IMR-90 (cell line): ENCODE data around the gene KRTAP4-3. TPM values are rescaled to one million over a fixed set of nuclear protein-coding genes. Genes with fewer than 3 reads are reported as not detected.
"Not testable (repeated sequence)": the region's sequence is repeated elsewhere in the genome, so short reads cannot be mapped to it uniquely, and the experiment has no call there.

Source experiments
- ATAC-seq: fragments of 200-7000 bp; cut with Tn5 transposase; 2 replicates; pipeline ENCODE4 v1.9.1; 2020; ENCODE audit warnings: low read depth, mild to moderate bottlenecking, moderate library complexity
- BruUV-seq: library from RNA; stranded (reverse); fragments of 400-500 nt; replicated peaks from 2 replicates; lab custom pipeline; 2021; lab: Mats Ljungman, UMichigan
- CTCF ChIA-PET: fragments of 300-600 bp; formaldehyde crosslinking; extraction: SDS; loops from one replicate; lab custom pipeline; 2021; ENCODE audit warnings: antibody characterized with exemption; lab: Yijun Ruan, JAX
- POLR2A ChIA-PET: fragments of 300-600 bp; sonication (Branson Sonifier 250); formaldehyde crosslinking; loops from one replicate; lab custom pipeline; 2022; ENCODE audit warnings: antibody characterized with exemption; ENCODE audit not compliant: unreplicated experiment; lab: Charles Lee
- DNase-seq: peaks from one replicate; pipeline ENCODE4 v3.0.0; 2013
- H2AFZ ChIP-seq: replicated peaks from 2 replicates; pipeline ENCODE3; 2013; ENCODE audit warnings: low read length, mild to moderate bottlenecking; ENCODE audit not compliant: poor library complexity
- H2AK5ac ChIP-seq: 2 replicates; pipeline ENCODE4 v1.6.1; 2013; ENCODE audit warnings: low read depth, low read length, inconsistent platforms
- H2AK9ac ChIP-seq: replicated peaks from 2 replicates; pipeline ENCODE3; 2013; ENCODE audit warnings: mild to moderate bottlenecking, low read depth, low read length, moderate library complexity; ENCODE audit not compliant: poor library complexity
- H2BK120ac ChIP-seq: 2 replicates; pipeline ENCODE4 v1.6.1; 2013; ENCODE audit warnings: low read depth, low read length, inconsistent platforms
- H2BK15ac ChIP-seq: 3 replicates; pipeline ENCODE4 v1.6.1; 2013; ENCODE audit warnings: low read depth, low read length, inconsistent platforms
- H2BK20ac ChIP-seq: 2 replicates; pipeline ENCODE4 v1.6.1; 2013; ENCODE audit warnings: low read depth, mild to moderate bottlenecking, inconsistent platforms, low read length, moderate library complexity
- H2BK5ac ChIP-seq: 2 replicates; pipeline ENCODE4 v1.6.1; 2013; ENCODE audit warnings: mild to moderate bottlenecking, low read depth, low read length, inconsistent platforms; ENCODE audit not compliant: poor library complexity, severe bottlenecking
- H3K14ac ChIP-seq: replicated peaks from 2 replicates; pipeline ENCODE4 v1.6.1; 2013; ENCODE audit warnings: low read depth, low read length, inconsistent platforms
- H3K18ac ChIP-seq: 2 replicates; pipeline ENCODE4 v1.6.1; 2013; ENCODE audit warnings: low read depth, low read length, control low read depth
- H3K23ac ChIP-seq: 2 replicates; pipeline ENCODE4 v1.6.1; 2013; ENCODE audit warnings: low read depth, low read length, inconsistent platforms
- H3K27ac ChIP-seq: 2 replicates; pipeline ENCODE4 v1.5.1; 2013; ENCODE audit warnings: mild to moderate bottlenecking, control low read depth, low read length; ENCODE audit not compliant: insufficient read depth
- H3K27me3 ChIP-seq: 2 replicates; pipeline ENCODE4 v1.6.1; 2013; ENCODE audit warnings: low read length; ENCODE audit not compliant: control insufficient read depth, insufficient read depth
- H3K36me3 ChIP-seq: 2 replicates; pipeline ENCODE4 v1.6.1; 2013; ENCODE audit warnings: low read length, mixed read lengths; ENCODE audit not compliant: control insufficient read depth, insufficient read depth
- H3K4ac ChIP-seq: 2 replicates; pipeline ENCODE4 v1.6.1; 2013; ENCODE audit warnings: low read depth, low read length, inconsistent platforms
- H3K4me1 ChIP-seq: 2 replicates; pipeline ENCODE4 v1.6.1; 2013; ENCODE audit warnings: low read length, mixed read lengths; ENCODE audit not compliant: control insufficient read depth, insufficient read depth
- H3K4me2 ChIP-seq: 2 replicates; pipeline ENCODE4 v1.6.1; 2013; ENCODE audit warnings: low read depth, mild to moderate bottlenecking, control low read depth, low read length, moderate library complexity
- H3K4me3 ChIP-seq: 2 replicates; pipeline ENCODE4 v1.5.1; 2013; ENCODE audit warnings: low read depth, mild to moderate bottlenecking, control low read depth, low read length, moderate library complexity; ENCODE audit not compliant: insufficient read depth
- H3K56ac ChIP-seq: 2 replicates; pipeline ENCODE4 v1.6.1; 2013; ENCODE audit warnings: low read length, inconsistent platforms; ENCODE audit not compliant: insufficient read depth; ENCODE audit errors: extremely low read depth
- H3K79me1 ChIP-seq, 2 experiments: 2 replicates each; pipeline ENCODE4 v1.6.1; 2013; ENCODE audit warnings: low read length in 2 of 2, inconsistent platforms in 1 of 2, low read depth in 1 of 2
- H3K9ac ChIP-seq: 2 replicates; pipeline ENCODE4 v1.6.1; 2013; ENCODE audit warnings: low read depth, low read length, control low read depth
- H3K9me1 ChIP-seq: 2 replicates; pipeline ENCODE4 v1.6.1; 2013; ENCODE audit warnings: low read length, inconsistent platforms; ENCODE audit not compliant: insufficient read depth
- H3K9me3 ChIP-seq: 2 replicates; pipeline ENCODE4 v1.6.1; 2013; ENCODE audit warnings: low read length; ENCODE audit not compliant: control insufficient read depth, insufficient read depth
- H4K20me1 ChIP-seq: 2 replicates; pipeline ENCODE4 v1.6.1; 2013; ENCODE audit warnings: low read length, inconsistent platforms; ENCODE audit not compliant: insufficient read depth
- H4K5ac ChIP-seq: 2 replicates; pipeline ENCODE4 v1.6.1; 2013; ENCODE audit warnings: mild to moderate bottlenecking, low read depth, low read length, control low read depth
- H4K8ac ChIP-seq, 2 experiments: 2 replicates each; pipeline ENCODE4 v1.6.1; 2013; ENCODE audit warnings: low read depth in 2 of 2, low read length in 2 of 2, control low read depth in 1 of 2, inconsistent platforms in 1 of 2
- H4K91ac ChIP-seq: 2 replicates; pipeline ENCODE4 v1.6.1; 2013; ENCODE audit warnings: low read depth, low read length, inconsistent platforms; ENCODE audit not compliant: insufficient read depth
- WGBS, 2 experiments: methylation state at CpG; one replicate each; pipeline versions ENCODE4 v1.1.5 to v1.1.7; 2013; ENCODE audit warnings: missing lambda C conversion rate in 2 of 2; ENCODE audit not compliant: insufficient read length in 1 of 2; ENCODE audit errors: extremely low coverage in 2 of 2; 5-methylcytosine and 5-hydroxymethylcytosine counted together
- dilution Hi-C: fragments of 300-500 bp; cut with HindIII; formaldehyde crosslinking; loops from one replicate; pipeline ENCODE4 v1.14.3; 2018; ENCODE audit warnings: low sequenced_read_pairs; ENCODE audit not compliant: unreplicated experiment
- in situ Hi-C: fragments of 300-500 bp; cut with MboI; formaldehyde crosslinking; loops from 3 replicates; pipeline ENCODE4 v1.14.3; 2019; ENCODE audit warnings: low sequenced_read_pairs, inconsistent platforms, mixed read lengths
- intact Hi-C: fragments of 100-400 bp; cut with micrococcal nuclease; formaldehyde crosslinking; loops from 2 replicates; pipeline ENCODE4 v1.10.0; 2022
- polyA plus RNA-seq, 3 experiments: library from polyadenylated mRNA; depleted of rRNA; stranded (reverse); fragments of >200 nt; gene quantifications; 2 replicates each; pipeline ENCODE4 v1.2.3, GENCODE V29; 2012; ENCODE audit warnings: low replicate concordance in 1 of 3
- total RNA-seq: library from RNA; depleted of rRNA; stranded (reverse); fragments of >200 nt; gene quantifications from 2 replicates; pipeline ENCODE4 v1.2.3, GENCODE V29; 2012

The KRTAP4-3 gene
- total and polyA plus RNA-seq, 2 of the 4 experiments (the other 2 are of a cell fraction): not detected

DNA sequence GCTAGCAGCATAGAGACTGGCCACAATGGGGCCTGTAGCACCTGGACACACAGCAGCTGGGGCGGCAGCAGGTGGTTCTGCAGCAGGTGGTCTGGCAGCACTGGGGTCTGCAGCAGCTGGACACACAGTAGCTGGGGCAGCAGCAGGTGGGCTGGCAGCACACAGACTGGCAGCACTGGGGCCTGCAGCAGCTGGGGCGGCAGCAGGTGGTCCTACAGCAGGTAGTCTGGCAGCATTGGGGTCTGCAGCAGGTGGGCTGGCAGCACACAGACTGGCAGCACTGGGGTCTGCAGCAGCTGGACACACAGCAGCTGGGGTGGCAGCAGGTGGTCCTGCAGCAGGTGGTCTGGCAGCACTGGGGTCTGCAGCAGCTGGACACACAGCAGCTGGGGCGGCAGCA is 7.8 kb downstream of the KRTAP4-3 start:
- H4K20me1 ChIP-seq, DNase-seq, H2BK20ac ChIP-seq, H2BK5ac ChIP-seq, H3K4me1 ChIP-seq, H3K4me3 ChIP-seq, H3K36me3 ChIP-seq, H3K9me3 ChIP-seq, BruUV-seq, intact Hi-C loops, in situ Hi-C loops, H3K23ac ChIP-seq, H2AK9ac ChIP-seq, H3K18ac ChIP-seq, H3K79me1 ChIP-seq, dilution Hi-C loops, H3K14ac ChIP-seq, H2BK120ac ChIP-seq, ATAC-seq, H2AK5ac ChIP-seq, H3K9ac ChIP-seq, H3K4me2 ChIP-seq, H3K4ac ChIP-seq, H3K27me3 ChIP-seq, H4K5ac ChIP-seq, H3K56ac ChIP-seq, H4K8ac ChIP-seq, H4K91ac ChIP-seq, H3K27ac ChIP-seq, POLR2A ChIA-PET, H2BK15ac ChIP-seq, H3K9me1 ChIP-seq, CTCF ChIA-PET, H2AFZ ChIP-seq: not testable (repeated sequence)
- 92% methylated on average over 2 of the region's 3 CpGs; no CpG with 5 or more reads in 1 of the 2 experiments for whole genome bisulfite sequencing, 2 experiments
